ENCODE data around the gene CPSF4.
"Not testable (repeated sequence)": the region's sequence is repeated elsewhere in the genome, so short reads cannot be mapped to it uniquely, and the experiment has no call there.

Gene CPSF4

GRCh38 chr7:99408379-99409191, 30.2 kb upstream of the CPSF4 start, which contains the start of the genes BUD31 and PDAP1:
Gene BUD31 (plus strand): TSS chr7:99408969. CDS start chr7:99411093, 2,124 bp downstream.
Gene PDAP1 (minus strand): TSS chr7:99408597. CDS start chr7:99408548, 49 bp downstream.
- DNase-seq = peak; percentile 95

DNA sequence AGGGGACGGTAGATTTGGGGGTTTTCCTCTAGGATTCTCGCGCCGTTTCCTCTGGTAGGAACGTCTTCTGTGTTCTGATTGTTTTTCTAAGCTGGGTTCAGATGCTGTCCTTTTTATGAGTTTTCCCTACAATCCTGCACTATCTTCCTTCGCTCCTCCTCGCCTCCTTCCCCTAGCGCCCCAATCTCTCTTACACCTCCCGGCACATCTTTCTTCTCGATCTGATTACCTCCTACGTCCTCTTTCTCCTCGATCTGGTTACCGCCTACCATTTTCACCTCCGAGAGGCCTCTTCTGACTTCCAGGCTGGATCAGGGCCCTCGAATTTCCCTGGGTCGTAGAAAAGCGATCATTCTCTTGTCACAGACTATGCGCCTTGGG, 29.6 kb upstream of the CPSF4 start:
- DNase-seq = no peak

DNA sequence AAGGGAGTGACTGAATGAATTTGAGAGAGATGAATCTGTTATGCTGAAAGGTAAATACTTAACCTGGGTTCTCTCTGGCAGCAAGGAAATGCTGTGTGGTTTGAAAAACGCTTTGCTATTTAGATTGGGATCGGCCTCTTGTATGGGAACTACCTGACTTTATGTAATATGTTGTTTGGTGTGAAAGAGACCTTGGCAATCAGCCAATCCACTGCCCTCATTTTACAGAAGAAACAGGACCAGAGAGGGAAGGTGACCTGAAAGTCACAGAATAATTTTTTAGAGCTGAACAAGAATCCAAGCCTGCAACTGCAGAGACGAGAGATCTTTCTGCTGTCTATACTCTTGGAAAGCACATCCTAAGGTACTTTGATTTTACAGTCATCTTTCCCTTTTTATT, 28.9 kb upstream of the CPSF4 start:
- no peak for DNase-seq

DNA sequence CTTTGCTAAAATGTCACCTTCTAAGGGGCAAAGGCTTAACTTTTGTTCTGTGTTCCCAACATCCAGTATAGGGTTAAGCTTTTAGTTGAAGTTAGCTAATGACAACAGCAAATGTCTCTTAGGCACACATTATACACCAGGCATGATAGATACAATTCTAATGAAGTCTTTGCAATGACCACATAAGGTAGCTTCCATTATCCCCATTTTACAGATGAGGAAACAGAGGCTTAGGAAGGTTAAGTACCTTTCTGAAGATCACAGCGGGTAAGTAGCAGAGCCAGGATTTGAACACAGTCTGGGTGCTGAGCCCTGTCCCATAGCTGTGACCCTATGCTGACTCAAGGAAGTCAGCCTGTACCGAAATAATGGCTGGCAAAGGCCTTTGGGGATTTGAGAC, 28.1 kb upstream of the CPSF4 start:
- no peak for DNase-seq

DNA sequence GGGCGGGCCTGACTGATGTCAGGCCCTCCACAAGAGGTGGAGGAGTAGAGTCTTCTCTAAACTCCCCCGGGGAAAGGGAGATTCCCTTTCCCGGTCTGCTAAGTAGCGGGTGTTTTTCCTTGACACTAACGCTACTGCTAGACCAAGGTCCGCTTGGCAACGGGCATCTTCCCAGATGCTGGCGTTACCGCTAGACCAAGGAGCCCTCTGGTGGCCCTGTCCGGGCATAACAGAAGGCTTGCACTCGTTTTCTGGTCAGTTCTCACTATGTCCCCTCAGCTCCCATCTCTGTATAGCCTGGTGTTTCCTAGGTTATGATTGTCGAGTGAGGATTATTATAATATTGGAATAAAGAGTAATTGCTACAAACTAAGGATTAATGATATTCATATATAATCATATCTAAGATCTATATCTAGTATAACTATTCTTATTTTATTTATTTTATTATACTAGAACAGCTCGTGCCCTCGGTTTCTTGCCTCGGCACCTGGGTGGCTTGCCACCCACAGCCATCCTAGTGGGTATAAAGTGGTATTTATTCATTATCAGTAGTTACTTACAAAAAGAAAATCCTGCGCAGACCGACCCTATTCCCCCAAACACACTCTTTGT, 23.1 kb upstream of the CPSF4 start:
- DNase-seq = peak; percentile 47

- no peak for DNase-seq
Measured at GRCh38 chr7:99418260-99418659, 20.5 kb upstream of the CPSF4 start.

- DNase-seq = no peak
Measured at GRCh38 chr7:99419323-99420021, 19.3 kb upstream of the CPSF4 start.

- DNase-seq = no peak
Measured at GRCh38 chr7:99420213-99420612, 18.5 kb upstream of the CPSF4 start.

DNA sequence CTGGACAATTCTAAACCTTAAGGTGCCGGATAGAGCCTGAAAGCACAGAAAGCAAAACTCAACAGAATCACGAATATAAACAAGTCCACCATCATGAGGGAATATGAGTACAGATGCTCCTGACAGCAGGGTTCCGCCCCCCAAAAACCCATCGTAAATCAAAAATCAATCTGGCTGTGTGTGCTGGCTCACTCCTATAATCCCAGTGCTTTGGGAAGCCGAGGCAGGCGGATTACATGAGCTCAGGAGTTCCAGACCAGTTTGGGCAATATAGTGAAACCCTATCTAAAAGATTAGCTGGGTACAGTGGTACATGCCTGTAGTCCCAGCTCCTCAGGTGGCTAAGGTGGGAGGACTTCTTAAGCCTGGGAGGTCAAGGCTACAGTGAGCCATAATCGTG, 17.8 kb upstream of the CPSF4 start:
- DNase-seq = no peak

- DNase-seq = no peak
Measured at GRCh38 chr7:99422186-99422585, 16.6 kb upstream of the CPSF4 start.

- no peak for DNase-seq
Measured at GRCh38 chr7:99422625-99423024, 16.1 kb upstream of the CPSF4 start.

- DNase-seq = no peak
Measured at GRCh38 chr7:99424932-99425730, 13.6 kb upstream of the CPSF4 start.

- DNase-seq = no peak
Measured at GRCh38 chr7:99428972-99429566, 9.7 kb upstream of the CPSF4 start.

DNA sequence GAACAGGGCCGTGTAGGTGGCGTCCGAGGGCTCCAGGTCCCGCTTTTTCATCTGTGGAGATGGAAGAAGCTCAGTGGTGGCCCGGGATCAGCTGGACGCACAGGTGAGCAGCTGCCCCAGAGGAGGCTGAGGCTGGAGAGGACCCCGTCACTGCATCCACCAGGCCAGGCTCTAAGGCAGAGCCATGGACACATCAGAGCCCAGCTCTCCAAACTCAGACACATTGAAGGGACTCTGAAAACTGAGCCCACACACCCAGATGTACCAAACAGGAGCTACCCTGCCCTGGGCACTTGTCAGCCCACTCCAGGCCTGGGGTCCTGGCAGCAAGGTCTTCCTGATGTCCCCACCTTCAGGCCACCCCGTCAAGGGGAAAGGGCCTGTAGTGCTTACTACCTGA, 9.0 kb upstream of the CPSF4 start:
- no peak for DNase-seq

- not testable (repeated sequence) for DNase-seq
Measured at GRCh38 chr7:99431756-99432540, 6.8 kb upstream of the CPSF4 start.

- no peak for DNase-seq
Measured at GRCh38 chr7:99433158-99433557, 5.6 kb upstream of the CPSF4 start.

- DNase-seq = no peak
Measured at GRCh38 chr7:99437946-99438572, 684 bp upstream of the CPSF4 start.

DNA sequence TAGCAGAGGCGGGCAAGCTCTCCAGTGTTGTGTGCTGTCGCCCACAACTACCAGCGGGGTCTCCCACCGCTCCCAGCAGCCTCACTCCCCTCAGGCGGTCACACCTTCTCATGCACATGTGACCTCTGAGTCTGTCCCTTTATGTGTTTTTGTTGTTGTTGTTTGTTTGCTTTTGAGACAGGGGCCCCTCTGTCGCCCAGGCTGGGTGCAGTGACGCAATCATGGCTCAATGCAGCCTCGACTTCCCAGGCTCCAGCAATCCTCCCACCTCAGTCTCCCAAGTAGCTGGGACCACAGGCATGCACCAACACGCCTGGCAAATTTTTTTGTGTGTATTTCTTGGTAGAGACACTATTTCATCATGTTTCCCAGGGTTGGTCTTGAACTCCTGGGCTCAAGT, 1.5 kb downstream of the CPSF4 start:
- peak; percentile 26 for DNase-seq

DNA sequence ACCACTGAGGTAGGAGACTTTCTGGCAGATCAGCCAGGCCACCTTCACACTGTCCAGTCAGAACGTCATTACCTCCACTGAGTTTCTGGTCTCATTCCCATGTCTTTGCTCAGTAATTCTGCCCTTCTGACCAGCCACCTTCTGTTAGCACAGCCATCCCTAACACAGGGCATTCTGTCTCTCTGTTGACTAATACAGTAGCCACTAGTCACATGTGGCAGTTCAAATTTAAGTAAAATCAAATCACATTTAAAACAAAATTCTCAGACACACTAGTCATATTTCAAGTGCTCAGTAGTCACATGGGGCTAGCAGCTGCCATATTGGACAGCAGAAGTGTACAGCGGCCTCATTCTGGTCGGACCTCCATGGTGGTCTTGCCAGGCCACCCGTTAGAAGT, 7.4 kb downstream of the CPSF4 start:
- no peak for DNase-seq

DNA sequence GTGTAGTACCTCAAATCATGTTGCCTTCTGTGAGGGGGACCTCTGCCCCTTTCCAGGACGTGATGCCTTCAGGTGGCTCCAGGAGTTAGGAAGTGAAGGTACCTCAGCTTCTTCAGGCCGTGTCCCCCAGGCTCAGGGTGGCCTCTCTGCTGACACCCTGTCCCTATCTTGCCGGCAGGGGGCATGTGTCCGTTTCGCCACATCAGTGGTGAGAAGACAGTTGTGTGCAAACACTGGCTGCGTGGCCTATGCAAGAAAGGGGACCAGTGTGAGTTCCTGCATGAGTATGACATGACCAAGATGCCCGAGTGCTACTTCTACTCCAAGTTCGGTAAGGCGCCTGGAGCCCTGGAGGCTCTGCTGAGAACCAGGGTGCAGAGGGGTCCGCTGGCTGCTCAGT, 9.2 kb downstream of the CPSF4 start:
- no peak for DNase-seq

- no peak for DNase-seq
Measured at GRCh38 chr7:99448855-99449254, 10.1 kb downstream of the CPSF4 start.
